Fibroblast of mammary gland (primary cell): ENCODE data around the gene POLR2E.

Experiments used
- DNase-seq: peaks from one replicate; pipeline ENCODE4 v3.0.0-alpha.2; 2010; ENCODE audit warnings: low read depth
- H3K4me3 ChIP-seq: 2 replicates; pipeline ENCODE4 v1.5.1; 2011; ENCODE audit warnings: low read depth, mild to moderate bottlenecking, low read length, moderate library complexity; ENCODE audit not compliant: control insufficient read depth
- CTCF ChIP-seq: conservative IDR thresholded peaks from 2 replicates; pipeline ENCODE4 v1.5.1; 2011; ENCODE audit warnings: low read depth, low read length, inconsistent platforms; ENCODE audit not compliant: control insufficient read depth, insufficient read depth

Gene POLR2E

GRCh38 chr19:1103132-1103707, 8.0 kb upstream of the POLR2E start:
- H3K4me3 ChIP-seq, result peak overlapping the region; percentile 16
- DNase-seq, result peak; percentile 66
- TF ChIP-seq CTCF, result no peak

- H3K4me3 ChIP-seq, result no peak overlapping the region
- TF ChIP-seq CTCF, result no peak
- DNase-seq, result peak; percentile 100
These were observed 7.4 kb upstream of the POLR2E start for GRCh38 chr19:1102407-1103131.

DNA sequence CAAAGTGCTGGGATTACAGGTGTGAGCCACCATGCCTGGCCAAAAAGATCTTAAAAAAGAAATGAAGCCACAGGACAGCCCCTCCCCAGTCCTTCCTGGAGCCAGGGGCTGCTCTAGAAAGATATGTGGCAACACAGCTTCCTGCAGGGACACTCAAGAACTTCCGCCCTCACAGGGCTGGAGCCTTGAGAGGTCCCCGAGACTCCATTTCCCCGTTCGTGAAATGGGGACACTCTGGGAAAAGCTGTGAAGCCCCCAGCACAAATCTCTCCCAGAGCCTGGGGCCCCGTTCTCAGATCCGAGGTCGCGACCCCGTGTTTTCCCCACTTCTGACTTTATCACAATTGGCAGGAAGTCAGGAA, 6.1 kb upstream of the POLR2E start:
- no peak for TF ChIP-seq CTCF
- DNase-seq, result no peak
- no peak overlapping the region for H3K4me3 ChIP-seq

DNA sequence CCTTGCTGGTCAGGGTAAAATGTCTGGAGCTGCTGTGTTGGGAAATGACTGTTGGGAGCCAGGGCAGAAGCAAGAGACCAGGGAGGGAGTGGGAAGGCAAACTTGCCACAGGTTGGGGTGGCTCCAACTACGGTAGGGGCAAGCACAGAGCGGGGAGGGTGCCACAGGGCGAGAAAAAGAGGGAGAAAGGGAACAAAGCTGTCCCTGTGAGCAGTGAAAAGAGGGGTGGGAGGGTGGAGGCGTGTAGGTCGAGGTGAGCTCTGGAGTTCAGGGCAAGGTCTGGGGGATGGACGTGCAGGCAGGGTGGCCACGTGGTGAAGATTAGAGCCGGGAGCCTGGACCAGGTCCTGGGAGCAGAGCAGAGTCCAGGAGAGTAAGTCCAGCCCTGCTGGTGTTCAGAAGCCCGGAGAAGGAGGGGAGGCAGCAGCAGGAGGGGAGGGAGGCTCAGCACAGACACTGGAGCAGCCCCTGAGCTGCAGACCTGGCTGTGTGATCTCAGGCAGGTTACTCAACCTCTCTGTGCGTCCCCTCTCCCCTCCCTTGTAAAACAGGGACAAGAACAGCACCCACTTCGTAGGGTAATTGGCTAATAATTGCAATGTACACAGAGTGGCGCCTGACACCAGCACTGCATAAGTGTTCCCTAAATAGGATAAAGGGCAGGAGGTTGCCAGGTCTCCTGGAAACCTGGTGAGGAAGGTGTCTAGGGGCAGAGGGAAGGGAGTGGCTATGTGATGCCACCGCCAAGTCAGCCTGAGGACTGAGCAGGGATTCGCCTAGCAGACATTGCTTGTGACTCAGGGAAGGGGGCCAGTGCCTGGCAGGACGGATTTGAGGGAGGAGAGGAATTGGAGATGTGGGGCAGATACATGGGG, 3.2 kb upstream of the POLR2E start:
- peak; percentile 51 for DNase-seq
- TF ChIP-seq CTCF, result no peak
- H3K4me3 ChIP-seq, result no peak overlapping the region

GRCh38 chr19:1097810-1098176, 2.6 kb upstream of the POLR2E start:
- TF ChIP-seq CTCF, result no peak
- no peak overlapping the region for H3K4me3 ChIP-seq
- DNase-seq, result no peak

- H3K4me3 ChIP-seq, result peak overlapping the region; percentile 72
- TF ChIP-seq CTCF, result no peak
- no peak for DNase-seq
These were observed 559 bp downstream of the POLR2E start for GRCh38 chr19:1094655-1094977.
